ENCODE results near the gene BRD4.
"Not testable (repeated sequence)": the region's sequence is repeated elsewhere in the genome, so short reads cannot be mapped to it uniquely, and the experiment has no call there.

BRD4 gene

DNA sequence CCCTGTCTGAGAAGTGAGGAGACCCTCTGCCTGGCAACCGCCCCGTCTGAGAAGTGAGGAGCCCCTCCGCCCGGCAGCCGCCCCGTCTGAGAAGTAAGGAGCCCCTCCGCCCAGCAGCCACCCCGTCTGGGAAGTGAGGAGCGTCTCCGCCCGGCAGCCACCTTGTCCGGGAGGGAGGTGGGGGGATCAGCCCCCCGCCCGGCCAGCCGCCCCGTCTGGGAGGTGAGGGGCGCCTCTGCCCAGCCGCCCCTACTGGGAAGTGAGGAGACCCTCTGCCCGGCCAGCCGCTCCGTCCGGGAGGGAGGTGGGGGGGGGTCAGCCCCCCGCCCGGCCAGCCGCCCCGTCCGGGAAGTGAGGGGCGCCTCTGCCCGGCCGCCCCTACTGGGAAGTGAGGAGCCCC, 30.7 kb upstream of the BRD4 start:
- DNase-seq: not testable (repeated sequence)

DNA sequence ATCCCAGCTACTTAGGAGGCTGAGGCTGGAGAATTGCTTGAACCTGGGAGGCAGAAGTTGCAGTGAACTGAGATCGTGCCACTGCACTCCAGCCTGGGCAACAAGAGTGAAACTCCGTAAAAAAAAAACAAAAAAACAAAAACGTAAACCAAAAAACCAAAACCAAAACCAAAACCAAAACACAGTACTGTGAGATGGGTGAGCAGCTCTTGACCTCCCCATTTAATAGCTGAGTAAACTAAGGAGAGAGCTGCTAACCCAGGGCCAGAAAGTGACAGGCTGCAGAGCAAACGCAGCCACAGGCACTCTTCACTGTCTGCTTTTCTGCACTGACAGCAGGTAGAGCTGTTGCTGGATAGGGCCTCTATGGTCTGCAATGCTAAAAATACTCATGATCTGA, 27.7 kb upstream of the BRD4 start:
- DNase-seq: not testable (repeated sequence)

DNA sequence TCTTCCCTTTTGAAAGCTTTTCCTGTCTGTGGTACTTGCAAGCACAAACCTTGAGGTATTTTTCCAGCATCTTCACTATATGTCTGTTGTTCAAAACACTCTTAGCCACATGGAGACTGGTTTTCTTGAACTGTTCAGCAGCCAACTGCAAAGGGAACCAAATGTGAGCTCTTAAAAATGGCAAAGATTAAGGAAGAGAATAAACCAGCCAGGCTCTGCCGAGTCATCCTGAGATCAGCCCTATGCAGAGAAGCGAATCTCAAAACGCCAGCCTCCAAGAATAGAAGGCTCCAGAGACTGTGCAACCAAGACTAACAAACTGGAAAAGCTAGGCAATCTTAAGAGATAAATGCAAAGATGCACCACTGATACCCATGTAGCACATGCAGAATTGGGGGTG, 26.6 kb upstream of the BRD4 start:
- peak in 16 of 58 donors; percentile 1 to 42 (median 14) for DNase-seq

DNA sequence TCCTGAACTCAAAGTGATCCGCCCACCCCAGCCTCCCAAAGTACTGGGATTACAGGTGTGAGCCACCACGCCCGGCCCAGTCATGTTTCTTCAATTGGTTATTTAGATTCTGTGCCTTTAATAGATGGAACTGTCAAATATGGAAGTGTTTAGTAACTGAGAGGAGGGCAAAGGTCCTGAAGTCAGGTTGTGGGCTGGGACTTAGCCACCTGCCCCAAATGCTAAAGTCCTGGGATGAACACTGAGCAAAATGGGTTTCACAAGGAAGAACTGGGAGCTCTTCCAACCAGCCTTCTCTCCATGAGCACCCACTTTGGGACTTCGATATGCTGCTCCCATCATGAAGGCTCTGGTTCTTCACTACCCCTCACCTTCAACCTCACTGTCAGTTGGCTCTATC, 25.6 kb upstream of the BRD4 start:
- DNase-seq: no peak

DNA sequence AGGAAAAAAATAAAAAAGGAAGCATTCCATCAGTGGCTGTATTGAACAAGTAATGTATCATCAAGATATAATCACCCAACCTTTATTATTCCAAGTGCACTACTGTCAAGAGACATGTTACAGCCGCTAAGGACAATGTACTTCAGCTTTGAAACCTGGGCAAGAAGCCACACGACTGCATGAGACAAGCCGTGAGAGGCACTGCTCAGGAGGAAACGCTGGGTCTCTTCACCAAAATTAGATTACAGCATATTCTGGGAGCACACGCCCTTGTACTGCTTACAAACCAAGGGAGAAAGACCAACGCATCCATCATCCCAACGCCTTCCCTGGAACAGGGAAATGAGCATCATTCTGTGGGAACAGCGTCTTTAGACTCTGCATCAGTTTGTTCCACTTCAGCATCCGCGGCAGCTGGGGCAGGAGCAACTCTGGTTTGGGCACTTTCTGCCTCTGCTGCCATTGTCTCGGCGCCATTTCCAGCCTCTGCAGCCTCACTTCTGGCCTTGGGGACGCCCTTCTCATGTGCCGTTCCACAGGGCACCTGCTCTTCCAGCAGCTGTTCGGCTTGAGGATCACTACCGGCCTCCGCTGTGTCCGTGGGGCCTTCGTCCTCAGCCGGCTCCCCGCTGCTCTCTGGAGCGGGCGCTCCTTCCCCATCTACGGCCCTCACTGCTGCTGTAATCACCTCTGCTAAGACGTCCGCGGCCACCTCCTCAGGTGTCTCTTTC, 22.4 kb upstream of the BRD4 start:
- peak in 4 of 58 donors; percentile 6 to 16 (median 16) for DNase-seq

DNA sequence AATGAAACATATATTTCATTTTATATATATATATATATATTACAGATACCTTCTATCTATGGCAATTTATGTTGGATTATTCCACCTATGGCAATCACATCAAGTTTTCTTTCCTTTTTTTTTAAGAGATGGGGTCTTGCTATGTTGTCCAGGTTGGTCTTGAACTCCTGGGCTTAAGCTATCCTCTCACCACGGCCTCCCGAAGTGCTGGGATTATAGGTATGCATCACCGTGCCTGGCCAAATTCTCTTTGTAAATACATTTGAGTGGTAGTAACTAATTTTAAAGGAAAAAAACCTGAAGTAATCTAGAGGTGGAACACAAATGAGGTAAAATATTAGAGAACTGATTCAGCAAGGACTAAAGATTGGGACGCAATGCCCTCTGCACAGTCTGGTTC, 21.6 kb upstream of the BRD4 start:
- DNase-seq: no peak

DNA sequence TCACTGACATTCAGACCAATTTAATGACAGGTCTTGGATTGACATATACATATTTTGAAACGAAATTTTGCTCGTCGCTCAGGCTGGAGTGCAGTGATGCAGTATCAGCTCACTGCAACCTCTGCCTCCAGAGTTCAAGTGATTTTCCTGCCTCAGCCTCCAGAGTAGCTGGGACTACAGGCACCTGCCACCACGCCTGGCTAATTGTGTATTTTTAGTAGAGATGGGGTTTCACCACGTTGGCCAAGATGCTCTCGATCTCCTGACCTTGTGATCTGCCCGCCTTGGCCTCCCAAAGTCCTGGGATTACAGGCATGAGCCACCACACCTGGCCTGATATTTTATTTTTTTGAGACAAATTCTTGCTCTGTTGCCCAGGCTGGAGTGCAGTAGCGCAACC, 20.2 kb upstream of the BRD4 start:
- not testable (repeated sequence) for DNase-seq

DNA sequence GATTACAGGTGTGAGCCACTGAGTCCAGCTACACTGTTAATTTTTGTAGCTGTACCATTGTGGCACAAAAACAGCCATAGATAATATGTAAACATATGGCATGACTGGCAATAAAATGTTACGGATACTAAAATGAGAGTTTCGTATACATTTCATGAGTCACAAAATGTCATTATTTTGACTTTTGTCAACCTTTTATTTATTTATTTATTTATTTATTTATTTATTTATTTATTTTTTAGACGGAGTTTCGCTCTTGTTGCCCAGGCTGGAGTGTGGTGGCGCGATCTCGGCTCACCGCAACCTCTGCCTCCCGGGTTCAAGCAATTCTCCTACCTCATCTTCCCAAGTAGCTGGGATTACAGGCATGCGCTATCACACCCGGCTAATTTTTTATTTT, 9.0 kb upstream of the BRD4 start:
- DNase-seq: not testable (repeated sequence)

DNA sequence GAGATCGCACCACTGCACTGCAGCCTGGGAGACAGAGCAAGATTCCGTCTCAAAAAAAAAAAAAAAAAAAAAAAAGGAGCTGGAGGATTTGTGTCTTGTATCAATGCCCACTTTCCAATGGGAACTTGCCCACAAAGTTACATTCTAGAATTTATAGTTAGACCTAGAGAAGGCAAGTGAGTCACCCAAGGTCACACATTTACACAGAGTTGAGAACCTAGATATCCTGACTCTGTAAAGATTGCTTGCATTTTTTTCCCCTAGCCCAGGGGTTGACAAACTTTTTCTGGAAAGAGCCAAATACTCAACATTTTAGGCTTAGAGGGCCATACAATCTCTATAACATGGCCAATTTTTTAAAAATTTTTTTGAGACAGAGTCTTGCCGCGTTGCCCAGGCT, 7.7 kb upstream of the BRD4 start:
- no peak for DNase-seq

DNA sequence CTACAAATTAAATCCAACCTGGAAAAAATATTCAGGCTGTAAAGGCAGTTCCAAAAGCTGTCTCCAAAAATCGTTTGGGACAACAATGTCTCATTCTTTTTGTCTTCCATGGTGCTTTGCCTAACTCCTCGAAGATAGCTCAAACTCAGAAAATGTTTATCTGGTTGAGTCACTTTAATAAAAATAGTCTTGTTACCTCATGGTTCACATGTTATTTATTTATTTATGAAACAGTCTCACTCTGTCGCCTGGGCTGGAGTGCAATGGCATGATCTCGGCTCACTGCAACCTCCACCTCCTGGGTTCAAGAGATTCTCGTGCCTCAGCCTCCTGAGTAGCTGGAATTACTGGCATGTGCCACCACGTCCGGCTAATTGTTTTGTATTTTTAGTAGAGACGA, 4.9 kb upstream of the BRD4 start:
- DNase-seq: no peak

DNA sequence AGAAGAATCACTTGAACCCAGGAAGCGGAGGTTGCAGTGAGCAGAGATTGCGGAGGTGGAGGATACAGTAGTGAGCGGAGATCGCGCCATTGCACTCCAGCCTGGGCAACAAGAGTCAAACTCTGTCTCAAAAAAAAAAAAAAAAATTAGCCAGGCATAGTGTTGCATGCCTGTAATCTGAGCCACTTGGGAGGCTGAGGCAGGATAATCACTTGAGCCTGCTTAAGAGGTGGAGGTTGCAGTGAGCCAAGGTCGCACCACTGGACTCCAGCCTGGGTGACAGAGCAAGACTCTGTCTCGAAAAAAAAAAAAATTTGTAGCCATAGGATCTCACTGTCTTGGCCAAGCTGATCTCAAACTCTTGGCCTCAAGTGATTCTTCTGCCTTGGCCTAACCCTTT, 3.7 kb upstream of the BRD4 start:
- DNase-seq: not testable (repeated sequence)

DNA sequence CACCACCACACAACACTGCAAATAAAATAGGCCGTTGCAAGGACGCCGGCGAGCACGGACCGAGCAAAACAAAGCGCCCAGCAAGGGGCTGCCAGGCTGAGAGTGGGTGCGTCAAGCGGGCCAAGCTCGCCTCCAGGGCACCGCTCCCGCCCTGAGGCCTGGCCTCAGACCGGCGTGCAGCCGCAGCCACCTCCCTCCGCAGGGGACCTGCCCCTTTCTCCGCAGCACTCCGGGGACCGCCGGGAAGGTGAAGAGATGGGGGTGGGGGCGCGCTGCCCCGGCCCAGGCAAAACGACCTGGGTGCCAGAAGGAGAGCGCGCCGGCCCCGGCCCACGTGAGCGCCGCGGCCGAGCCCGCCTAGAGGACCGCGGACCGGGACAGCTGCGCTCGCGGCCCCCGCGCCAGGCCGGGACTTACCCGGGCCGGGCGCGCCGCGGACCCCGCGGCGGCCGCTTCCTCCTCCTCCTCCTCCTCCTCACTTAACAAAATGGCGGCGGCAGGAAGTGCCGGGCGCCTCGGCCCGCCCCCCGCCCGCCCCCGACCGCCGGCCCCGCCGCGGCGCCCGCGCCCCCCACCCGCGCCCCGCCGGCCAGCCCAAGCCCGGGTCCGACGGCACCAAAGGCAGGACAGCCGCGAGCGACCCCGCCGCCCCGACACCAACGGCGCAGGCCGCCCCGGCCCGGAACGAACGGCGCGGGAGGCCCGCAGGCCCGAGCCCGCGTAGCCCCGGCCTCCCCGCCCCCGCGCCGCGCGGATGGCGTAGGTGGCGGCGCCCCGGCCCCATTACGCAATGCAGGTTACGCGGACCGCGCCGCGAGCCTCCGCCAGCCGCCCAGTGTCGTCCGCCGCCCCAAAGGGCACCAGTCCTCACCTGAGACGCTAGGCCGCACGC, 674 bp downstream of the BRD4 start:
- peak in 36 of 58 donors; percentile 4 to 72 (median 36) for DNase-seq

DNA sequence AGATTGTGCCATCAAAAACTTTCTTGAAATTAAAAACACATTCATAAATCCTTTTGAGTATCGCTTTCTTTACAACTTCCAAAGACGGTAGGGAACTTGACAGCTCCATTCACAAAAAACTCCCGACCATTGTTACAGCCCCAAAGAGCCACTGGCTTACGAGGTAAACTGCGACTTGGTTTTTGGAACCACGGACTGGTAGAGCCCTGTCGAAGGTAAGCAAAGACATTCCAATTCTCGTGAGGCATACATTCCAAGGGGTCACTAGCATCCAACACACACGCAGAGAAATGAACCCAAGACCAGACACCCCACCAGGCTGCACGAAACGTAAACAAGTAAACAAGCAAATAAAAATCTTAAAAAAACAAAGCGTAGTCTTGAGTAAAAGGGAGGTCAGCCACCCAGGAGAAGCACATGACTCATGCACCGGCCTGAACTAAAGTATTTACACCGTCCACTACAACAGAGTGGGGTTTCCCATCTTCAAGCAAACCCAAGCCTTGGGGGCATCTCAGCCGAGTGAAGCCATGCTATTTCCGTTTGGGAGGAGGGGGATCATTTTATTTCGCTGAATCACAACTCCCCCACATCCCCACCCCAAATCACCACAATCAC, 1.4 kb downstream of the BRD4 start:
- DNase-seq: peak in 1 of 58 donors; percentile 10

DNA sequence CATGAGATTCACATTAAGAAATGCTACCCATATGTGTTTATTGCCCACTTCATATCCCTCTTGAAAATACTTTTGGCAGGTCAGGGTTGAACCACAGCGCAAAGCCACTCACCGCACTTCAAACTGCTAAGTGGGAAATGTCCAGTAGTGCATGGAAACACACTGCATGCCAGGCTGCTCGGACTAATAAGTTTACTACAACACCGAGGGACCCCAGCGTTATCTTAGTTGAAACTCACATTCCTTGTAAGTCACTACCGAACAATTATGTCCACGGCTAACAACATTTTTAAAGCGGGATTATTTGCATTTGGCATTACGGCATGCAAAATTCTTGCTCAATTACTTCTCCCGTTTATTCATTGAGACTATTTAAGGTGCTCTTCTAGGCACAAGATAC, 4.0 kb downstream of the BRD4 start:
- DNase-seq: no peak

DNA sequence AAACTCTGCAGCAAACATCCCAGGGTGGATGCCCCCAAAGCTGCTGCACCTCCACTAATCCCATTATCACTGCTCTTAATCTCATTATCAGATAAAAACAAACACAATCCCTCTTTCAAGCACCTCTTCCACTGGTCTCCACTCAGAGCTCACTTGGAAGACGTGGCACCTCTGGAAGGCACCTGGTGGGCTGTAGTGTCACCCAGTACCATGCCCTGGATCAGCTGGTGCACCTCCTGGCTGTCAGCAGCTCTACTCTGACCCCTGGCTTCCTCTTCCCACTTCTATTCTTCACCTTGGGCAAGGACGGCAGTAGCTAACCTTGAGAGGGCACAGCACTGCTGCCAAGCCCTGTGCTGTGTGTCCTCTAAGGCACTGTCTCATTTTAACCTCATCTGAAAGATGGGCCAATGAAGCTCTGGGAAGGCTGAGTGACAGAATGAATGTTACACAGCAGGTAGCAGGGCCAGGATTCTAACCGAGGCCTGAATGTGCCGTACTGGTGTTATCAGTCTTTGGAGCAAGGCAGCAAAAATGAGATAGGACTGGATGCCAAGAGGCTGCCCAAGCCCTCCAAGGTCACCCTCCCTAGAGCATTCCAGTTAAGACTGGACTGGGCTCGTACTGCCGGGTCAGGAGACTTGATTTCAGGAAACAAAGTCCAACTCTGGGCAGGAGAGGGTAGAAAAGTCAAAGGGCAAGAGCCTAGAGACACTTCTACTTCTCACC, 7.4 kb downstream of the BRD4 start:
- DNase-seq: no peak

DNA sequence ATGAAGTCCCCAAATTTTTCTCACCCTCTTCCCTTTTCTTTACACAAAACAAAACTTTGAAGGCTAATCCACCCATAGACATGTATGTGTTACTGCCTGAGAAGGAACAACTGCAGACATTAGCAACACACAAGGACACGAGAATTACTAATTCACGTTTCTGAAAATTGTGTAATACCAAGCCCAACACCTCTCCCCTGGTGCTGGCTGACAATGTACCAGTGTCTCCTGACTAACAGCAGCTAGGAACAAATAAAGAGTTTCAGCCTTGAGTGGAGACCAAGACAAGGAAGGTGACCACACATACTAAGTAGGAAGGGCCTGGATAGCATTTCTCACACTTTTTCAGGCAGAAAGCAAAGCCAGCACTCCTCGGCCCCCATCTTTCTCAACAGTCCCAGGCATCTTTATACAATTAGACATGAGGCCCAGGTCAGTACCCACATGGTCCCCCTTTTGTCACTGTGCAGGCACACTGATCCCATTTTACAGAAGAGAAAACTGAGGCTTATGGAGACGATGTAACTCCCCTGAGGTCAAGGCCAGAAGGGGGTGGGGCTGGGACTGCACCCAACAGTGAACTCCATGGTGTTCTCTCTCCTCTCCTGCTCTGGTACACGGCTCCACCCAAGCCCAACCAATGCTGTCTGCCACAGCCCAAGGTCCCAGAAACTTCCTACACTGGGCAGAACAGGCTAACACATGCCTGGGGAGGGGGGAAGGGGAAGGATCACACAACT, 8.7 kb downstream of the BRD4 start:
- DNase-seq: peak in 2 of 58 donors; percentile 17 to 32

DNA sequence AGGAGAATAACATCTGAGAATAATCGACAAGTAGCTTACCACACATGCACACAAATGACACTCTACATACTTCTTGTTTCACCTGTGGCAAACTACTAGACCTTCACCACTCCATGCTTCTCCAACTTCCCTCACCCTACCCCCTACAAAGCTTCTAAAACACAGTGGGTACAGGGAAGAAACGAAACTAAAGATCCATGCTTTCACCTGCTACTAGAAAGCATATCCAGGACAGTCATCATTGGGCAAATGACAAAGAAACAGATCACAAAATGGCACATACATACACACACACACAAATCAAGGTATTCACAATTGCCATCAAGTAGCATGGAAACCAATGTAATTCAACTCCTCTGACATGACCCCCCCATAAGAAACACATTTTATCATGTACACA, 10.6 kb downstream of the BRD4 start:
- DNase-seq: no peak

DNA sequence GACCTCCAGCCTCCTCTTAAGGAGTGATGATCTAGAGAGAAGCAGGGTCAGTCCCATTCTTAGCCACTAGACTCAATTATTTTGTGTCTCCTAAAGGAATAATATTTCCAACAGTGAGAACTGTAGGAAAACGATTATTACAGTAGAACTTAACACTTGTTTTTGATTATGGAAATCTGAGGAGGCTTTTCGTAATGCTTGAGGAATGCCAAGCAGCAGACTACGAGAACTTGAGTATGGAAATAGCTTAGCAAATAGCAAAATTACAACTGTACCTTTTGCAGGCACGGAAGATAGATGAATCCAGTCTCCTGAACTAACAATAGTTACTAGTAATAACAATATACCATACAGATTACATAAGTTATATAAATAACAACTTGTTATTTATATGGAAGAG, 12.2 kb downstream of the BRD4 start:
- DNase-seq: no peak

DNA sequence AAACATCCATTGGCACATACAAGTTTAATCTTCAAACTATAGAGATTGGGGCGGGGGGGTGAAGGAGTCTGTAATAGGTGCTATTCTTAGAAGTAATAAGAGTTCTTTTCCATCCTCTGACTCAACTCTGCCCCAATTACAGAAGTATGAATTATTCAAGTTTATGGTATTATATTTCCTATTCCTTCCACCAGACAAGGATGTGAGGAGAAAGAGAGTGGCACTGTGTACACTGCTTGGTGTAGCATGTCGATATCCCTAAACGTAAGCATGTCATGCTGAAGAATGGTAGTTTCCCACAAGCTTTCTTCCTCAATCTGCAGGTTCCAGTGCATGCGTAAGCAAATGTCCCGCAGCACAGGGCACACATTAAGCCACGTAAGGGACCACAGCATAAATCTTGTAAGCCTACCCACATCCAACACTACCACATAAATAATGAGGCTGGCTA, 14.1 kb downstream of the BRD4 start:
- DNase-seq: no peak

DNA sequence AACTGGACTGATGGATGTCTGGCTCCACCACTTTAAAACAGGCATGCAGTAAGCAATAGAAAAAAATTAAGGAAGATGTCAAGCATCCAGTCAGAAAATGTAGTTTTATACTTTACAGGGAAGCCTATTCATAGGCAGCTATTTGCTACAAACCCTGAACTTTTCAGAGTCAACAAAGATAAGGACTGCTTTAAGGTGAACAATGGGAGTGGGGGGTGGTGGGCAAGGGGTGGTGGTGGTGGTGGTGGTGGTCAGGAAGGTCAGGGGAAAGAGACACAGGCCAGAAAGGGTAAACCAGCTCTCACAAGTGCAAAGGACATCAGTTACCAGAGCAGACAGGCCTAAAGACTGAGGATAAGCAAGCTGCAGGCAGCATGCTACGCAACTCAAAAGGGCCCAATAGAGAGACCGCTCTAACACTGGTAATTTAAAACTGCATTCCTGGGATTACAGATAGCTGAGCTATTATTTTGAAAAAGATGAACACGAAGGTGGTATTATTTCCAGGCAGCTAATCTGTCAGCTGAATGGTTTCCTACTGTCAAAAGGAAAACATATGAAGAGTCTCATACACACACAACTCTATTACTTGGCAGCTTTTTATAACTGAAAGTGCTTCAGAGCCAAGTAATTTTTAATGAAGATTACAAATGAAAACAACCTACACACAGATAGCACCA, 14.8 kb downstream of the BRD4 start:
- DNase-seq: no peak
